ENCODE results near the gene PGS1.
"Not testable (repeated sequence)": the region's sequence is repeated elsewhere in the genome, so short reads cannot be mapped to it uniquely, and the experiment has no call there.

PGS1 gene

GRCh38 chr17:78450696-78451345 is 72.4 kb downstream of the PGS1 start:
- FAIRE-seq = no peak

GRCh38 chr17:78451753-78452152 is 73.3 kb downstream of the PGS1 start:
- FAIRE-seq = no peak

GRCh38 chr17:78454346-78454745 is 75.9 kb downstream of the PGS1 start:
- FAIRE-seq = no peak

- FAIRE-seq = no peak
These were observed 79.6 kb downstream of the PGS1 start for GRCh38 chr17:78458091-78458490.

- FAIRE-seq = no peak
These were observed 80.4 kb downstream of the PGS1 start for GRCh38 chr17:78458736-78459335.

- no peak for FAIRE-seq
These were observed 81.2 kb downstream of the PGS1 start for GRCh38 chr17:78459696-78460095.

- no peak for FAIRE-seq
These were observed 81.8 kb downstream of the PGS1 start for GRCh38 chr17:78460176-78460675.

- no peak for FAIRE-seq
These were observed 82.7 kb downstream of the PGS1 start for GRCh38 chr17:78460951-78461798.

- FAIRE-seq = no peak
These were observed 83.3 kb downstream of the PGS1 start for GRCh38 chr17:78461799-78462053.

- no peak for FAIRE-seq
These were observed 83.7 kb downstream of the PGS1 start for GRCh38 chr17:78462148-78462547.

GRCh38 chr17:78466109-78466785 is 87.8 kb downstream of the PGS1 start:
- FAIRE-seq = not testable (repeated sequence)

GRCh38 chr17:78466786-78467715 is 88.6 kb downstream of the PGS1 start:
- FAIRE-seq = no peak

GRCh38 chr17:78468366-78468765 is 89.9 kb downstream of the PGS1 start:
- FAIRE-seq = no peak

GRCh38 chr17:78469443-78469842 is 91.0 kb downstream of the PGS1 start:
- no peak for FAIRE-seq

GRCh38 chr17:78471635-78472034 is 93.2 kb downstream of the PGS1 start:
- no peak for FAIRE-seq

- no peak for FAIRE-seq
These were observed 93.8 kb downstream of the PGS1 start for GRCh38 chr17:78472035-78472905.

GRCh38 chr17:78473951-78474613 is 95.6 kb downstream of the PGS1 start:
- no peak for FAIRE-seq

All from TTC549 (cell line).